HEK293T (cell line): ENCODE measurements around the gene PSMB11.

ENCODE experiments used
- CTCF ChIA-PET: fragments of 350-600 bp; formaldehyde crosslinking; extraction: SDS; loops from one replicate; lab custom pipeline; 2021; ENCODE audit warnings: antibody characterized with exemption, inconsistent platforms; lab: Yijun Ruan, JAX
- POLR2A ChIA-PET: fragments of 350-600 bp; formaldehyde crosslinking; extraction: SDS; loops from one replicate; lab custom pipeline; 2020; ENCODE audit warnings: antibody characterized with exemption, inconsistent platforms; lab: Yijun Ruan, JAX
- DNase-seq: peaks from one replicate; pipeline ENCODE4 v3.0.0; 2012; ENCODE audit warnings: mixed read lengths; ENCODE audit errors: extremely low spot score
- ARNT ChIP-seq: fragments of 450-650 bp; IDR thresholded peaks from 2 replicates; pipeline ENCODE4 v1.6.1; 2017; ENCODE audit warnings: mild to moderate bottlenecking
- BHLHE40 ChIP-seq: fragments of 450-650 bp; IDR thresholded peaks from 2 replicates; pipeline ENCODE4 v1.6.1; 2016; ENCODE audit warnings: mild to moderate bottlenecking, moderate library complexity, borderline replicate concordance
- CTBP1 ChIP-seq: fragments of 450-650 bp; IDR thresholded peaks from 2 replicates; pipeline ENCODE4 v1.6.1; 2016; ENCODE audit warnings: borderline replicate concordance
- ELF4 ChIP-seq: fragments of 450-650 bp; IDR thresholded peaks from 2 replicates; pipeline ENCODE4 v1.6.1; 2017; ENCODE audit warnings: antibody characterized with exemption
- FOXA1 ChIP-seq: fragments of 450-650 bp; IDR thresholded peaks from 2 replicates; pipeline ENCODE4 v1.6.1; 2016; ENCODE audit warnings: mild to moderate bottlenecking
- FOXK2 ChIP-seq: fragments of 450-650 bp; IDR thresholded peaks from 2 replicates; pipeline ENCODE4 v1.6.1; 2016; ENCODE audit warnings: mild to moderate bottlenecking
- FOXM1 ChIP-seq: fragments of 450-650 bp; IDR thresholded peaks from 2 replicates; pipeline ENCODE4 v1.6.1; 2017; ENCODE audit warnings: mild to moderate bottlenecking, borderline replicate concordance
- HDGF ChIP-seq: fragments of 450-650 bp; IDR thresholded peaks from 2 replicates; pipeline ENCODE4 v1.6.1; 2017; ENCODE audit warnings: antibody characterized with exemption, borderline replicate concordance
- L3MBTL2 ChIP-seq: fragments of 450-650 bp; conservative IDR thresholded peaks from 2 replicates; pipeline ENCODE4 v1.6.1; 2016; ENCODE audit warnings: mild to moderate bottlenecking
- LEF1 ChIP-seq: fragments of 450-650 bp; IDR thresholded peaks from 2 replicates; pipeline ENCODE4 v1.6.1; 2017; ENCODE audit warnings: mild to moderate bottlenecking, borderline replicate concordance
- NFRKB ChIP-seq: fragments of 450-650 bp; IDR thresholded peaks from 2 replicates; pipeline ENCODE4 v1.6.1; 2016; ENCODE audit warnings: mild to moderate bottlenecking, moderate library complexity
- PKNOX1 ChIP-seq: fragments of 450-650 bp; IDR thresholded peaks from 2 replicates; pipeline ENCODE4 v1.6.1; 2016
- SP1 ChIP-seq: fragments of 450-650 bp; IDR thresholded peaks from 2 replicates; pipeline ENCODE4 v1.6.1; 2017
- SUZ12 ChIP-seq: fragments of 450-650 bp; IDR thresholded peaks from 2 replicates; pipeline ENCODE4 v1.6.1; 2016; ENCODE audit warnings: mild to moderate bottlenecking
- TARDBP ChIP-seq: fragments of 450-650 bp; IDR thresholded peaks from 2 replicates; pipeline ENCODE4 v1.6.1; 2016
- ZNF384 ChIP-seq: fragments of 450-650 bp; IDR thresholded peaks from 2 replicates; pipeline ENCODE4 v1.6.1; 2016

PSMB11 gene

GRCh38 chr14:23034498-23035302 lies 7.3 kb upstream of the PSMB11 start, which contains the start of gene PSMB5:
PSMB5 (minus strand) TSS chr14:23034900; CDS start chr14:23034881, 19 bp downstream.
- DNase-seq: peak; percentile 92
- TF ChIP-seq LEF1 (no peak), ELF4 (peak; percentile 70), NFRKB (peak; percentile 85)
- ChIA-PET CTCF (interaction anchor here (1.3 kb wide), 1 partner anchor 48 kb away, joined by 3 read pairs; no protein-coding TSS in a partner anchor), POLR2A (interaction anchor here (0.6 to 2.8 kb wide), 7 partner anchors 10 to 262 kb away, joined by 3 to 20 read pairs (median 4); no protein-coding TSS in a partner anchor)

- POLR2A ChIA-PET: interaction anchor here (1.0 to 2.8 kb wide), 3 partner anchors 29 to 52 kb away, joined by 4 to 20 read pairs (median 4); no protein-coding TSS in a partner anchor
- TF ChIP-seq HDGF (no peak), BHLHE40 (no peak), L3MBTL2 (no peak), FOXK2 (no peak), FOXA1 (no peak), ZNF384 (no peak), TARDBP (no peak), ELF4 (no peak), CTBP1 (no peak), ARNT (no peak), PKNOX1 (no peak)
- DNase-seq: no peak
- CTCF ChIA-PET: interaction anchor here (0.6 kb wide), 1 partner anchor 198 kb away, joined by 3 read pairs; no protein-coding TSS in a partner anchor
Measured at GRCh38 chr14:23035303-23036144, 6.5 kb upstream of the PSMB11 start.

- TF ChIP-seq LEF1: no peak
- no peak for TF ChIP-seq SUZ12
- no peak for TF ChIP-seq BHLHE40
- no peak for TF ChIP-seq TARDBP
- no peak for TF ChIP-seq NFRKB
- no peak for TF ChIP-seq FOXK2
- TF ChIP-seq CTBP1: no peak
- no peak for TF ChIP-seq ARNT
- POLR2A ChIA-PET: interaction anchor here (1.9 kb wide), 1 partner anchor 33 kb away, joined by 7 read pairs; no protein-coding TSS in a partner anchor
- no peak for DNase-seq
- CTCF ChIA-PET: interaction anchor here (1.1 to 3.4 kb wide), 2 partner anchors 18 to 45 kb away, joined by 3 to 13 read pairs; no protein-coding TSS in a partner anchor
Measured at GRCh38 chr14:23040100-23040499, 1.9 kb upstream of the PSMB11 start.

- DNase-seq: no peak
- CTCF ChIA-PET: interaction anchor here (0.7 to 3.4 kb wide), 2 partner anchors 47 to 55 kb away, joined by 4 to 13 read pairs; no protein-coding TSS in a partner anchor
- TF ChIP-seq NFRKB (no peak), CTBP1 (no peak), FOXM1 (no peak), SUZ12 (no peak), ARNT (no peak), HDGF (no peak), ZNF384 (no peak), BHLHE40 (no peak), SP1 (no peak), LEF1 (no peak), TARDBP (no peak), L3MBTL2 (no peak)
- POLR2A ChIA-PET: interaction anchor here (0.7 to 1.1 kb wide), 2 partner anchors 16 to 53 kb away, joined by 3 read pairs; no protein-coding TSS in a partner anchor
Measured at GRCh38 chr14:23041729-23042128, 283 bp upstream of the PSMB11 start.

GRCh38 chr14:23043145-23043544 lies 1.1 kb downstream of the PSMB11 start:
- TF ChIP-seq LEF1 (no peak), SUZ12 (no peak), SP1 (no peak), FOXM1 (no peak), NFRKB (no peak), PKNOX1 (no peak), L3MBTL2 (no peak), ELF4 (no peak), ZNF384 (no peak), FOXA1 (no peak), FOXK2 (no peak), CTBP1 (no peak), TARDBP (no peak), ARNT (no peak), BHLHE40 (no peak), HDGF (no peak)
- DNase-seq: no peak
- POLR2A ChIA-PET: interaction anchor here (1.4 kb wide), 1 partner anchor 36 kb away, joined by 6 read pairs; no protein-coding TSS in a partner anchor
- CTCF ChIA-PET: interaction anchor here (3.4 kb wide), 1 partner anchor 48 kb away, joined by 13 read pairs; no protein-coding TSS in a partner anchor
